K562 (cell line): ENCODE results near the gene MRM2. TPM values are rescaled to one million over a fixed set of nuclear protein-coding genes. Genes with fewer than 3 reads are reported as not detected.

Source experiments
- CAMTA2 ChIP-seq: fragments of 250-450 bp; sonication (Bioruptor Pico); conservative IDR thresholded peaks from 2 replicates; pipeline ENCODE4 v1.5.1; 2022
- HDAC2 ChIP-seq: fragments of 450-650 bp; IDR thresholded peaks from 2 replicates; pipeline ENCODE4 v1.6.1; 2016; ENCODE audit warnings: mild to moderate bottlenecking
- KLF16 ChIP-seq: IDR thresholded peaks from 2 replicates; pipeline ENCODE4 v1.6.1; 2016; ENCODE audit warnings: antibody characterized with exemption
- STAG1 ChIP-seq: sonication (generic); formaldehyde crosslinking; IDR thresholded peaks from 2 replicates; pipeline ENCODE4 v1.5.0; 2020; ENCODE audit warnings: missing genetic modification reagents, borderline replicate concordance
- ZNF197 ChIP-seq: fragments of 200-800 bp; sonication (Bioruptor generic); IDR thresholded peaks from 2 replicates; pipeline ENCODE4 v1.6.1; 2016; ENCODE audit warnings: low read depth, missing genetic modification characterization, missing compliant biosample characterization
- ZNF830 ChIP-seq: fragments of 250-450 bp; sonication (Bioruptor Pico); IDR thresholded peaks from 2 replicates; pipeline ENCODE4 v1.5.0; 2021; ENCODE audit warnings: mild to moderate bottlenecking
- polyA plus RNA-seq, 8 experiments: library from polyadenylated mRNA; depleted of rRNA in 4 of 8; stranded (reverse) in 5 of 8; unstranded in 3 of 8; fragments of >200 nt; fragmentation: Nextera tagmentation in 2 of 8; fragmentation: Illumina TruSeq in 1 of 8; extraction: Ambion mirVana in 2 of 8; extraction: Trizol in 1 of 8; gene quantifications; 2 replicates each; pipeline versions ENCODE4 v1.2.1 to v1.2.3, GENCODE V29; 2011 to 2014; ENCODE audit warnings: inconsistent platforms in 1 of 8, missing spikeins in 1 of 8
- total RNA-seq, 7 experiments: library from RNA; depleted of rRNA in 6 of 7; stranded (reverse); fragments of >200 nt in 6 of 7; fragmentation: Illumina TruSeq in 2 of 7; extraction: Trizol in 2 of 7; gene quantifications; 2 replicates each; pipeline versions ENCODE4 v1.2.1 to v1.2.3, GENCODE V29; 2011 to 2021; ENCODE audit warnings: low replicate concordance in 1 of 7
- TF ChIP-seq, protein P1 (sequence below), 2 experiments: fragments of 450-650 bp in 1 of 2; sonication (generic) in 1 of 2; formaldehyde crosslinking in 1 of 2; IDR thresholded peaks; 2 replicates each; pipeline versions ENCODE4 v1.7.1 to v1.9.0; 2016 to 2022; ENCODE audit warnings: inconsistent platforms in 1 of 2, mild to moderate bottlenecking in 1 of 2, missing genetic modification reagents in 1 of 2
- TF ChIP-seq, protein P2 (sequence below): sonication (generic); formaldehyde crosslinking; IDR thresholded peaks from 2 replicates; pipeline ENCODE4 v1.8.0; 2023; ENCODE audit warnings: mild to moderate bottlenecking, missing genetic modification reagents

Gene MRM2
- total and polyA plus RNA-seq, 9 of the 15 experiments (the other 6 are each of a cell fraction or from before 2014, with no cell fraction given): 32.4 to 116 (median 50.5) TPM

DNA sequence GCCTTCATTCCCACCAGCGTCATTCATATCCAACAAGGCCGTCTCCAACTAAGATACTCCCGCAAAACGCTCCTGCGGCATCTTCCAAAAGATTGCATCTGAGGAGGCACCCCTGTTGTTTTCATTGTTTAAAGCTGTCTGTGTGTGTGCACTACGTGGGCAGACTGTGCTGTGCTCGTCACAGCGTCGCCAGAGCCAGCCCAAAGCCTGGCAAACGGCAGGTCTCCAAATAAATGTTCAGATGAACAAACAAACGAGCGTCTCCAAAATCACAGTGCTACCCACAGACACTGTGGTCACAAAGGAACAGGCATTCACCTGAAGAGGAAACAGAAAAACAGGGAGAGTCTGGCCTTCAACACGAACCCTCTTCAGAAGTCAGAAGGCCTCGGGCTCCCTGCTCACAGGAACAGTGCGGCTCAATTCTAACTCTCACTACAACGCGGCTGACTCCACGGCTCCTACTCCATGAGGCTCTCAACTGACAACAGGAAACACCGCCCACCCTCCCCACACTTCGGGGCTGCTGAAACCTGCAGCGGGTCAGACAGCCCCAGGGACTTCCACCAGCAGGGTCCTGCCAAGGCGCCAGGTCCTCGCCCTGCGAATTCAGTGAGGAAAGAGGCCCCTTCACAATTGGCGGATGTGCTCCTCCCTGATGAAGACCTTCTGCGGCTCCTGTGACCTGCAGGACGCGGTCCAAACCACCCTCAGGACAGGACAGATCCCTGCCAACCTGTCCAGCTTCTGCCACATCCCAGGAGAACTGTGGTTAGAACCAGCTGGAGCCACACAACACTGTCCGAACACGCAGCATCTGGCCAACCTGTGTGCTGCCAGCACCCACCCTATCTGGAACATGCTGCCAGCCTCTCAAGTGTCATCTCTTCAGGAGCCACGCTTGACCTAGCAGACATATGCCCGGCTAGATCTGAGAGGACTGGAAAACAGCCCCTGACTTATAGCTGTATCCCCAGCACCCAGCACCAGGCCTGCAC lies 45.3 kb downstream of the MRM2 start (continued):
- TF ChIP-seq, protein P1, sequence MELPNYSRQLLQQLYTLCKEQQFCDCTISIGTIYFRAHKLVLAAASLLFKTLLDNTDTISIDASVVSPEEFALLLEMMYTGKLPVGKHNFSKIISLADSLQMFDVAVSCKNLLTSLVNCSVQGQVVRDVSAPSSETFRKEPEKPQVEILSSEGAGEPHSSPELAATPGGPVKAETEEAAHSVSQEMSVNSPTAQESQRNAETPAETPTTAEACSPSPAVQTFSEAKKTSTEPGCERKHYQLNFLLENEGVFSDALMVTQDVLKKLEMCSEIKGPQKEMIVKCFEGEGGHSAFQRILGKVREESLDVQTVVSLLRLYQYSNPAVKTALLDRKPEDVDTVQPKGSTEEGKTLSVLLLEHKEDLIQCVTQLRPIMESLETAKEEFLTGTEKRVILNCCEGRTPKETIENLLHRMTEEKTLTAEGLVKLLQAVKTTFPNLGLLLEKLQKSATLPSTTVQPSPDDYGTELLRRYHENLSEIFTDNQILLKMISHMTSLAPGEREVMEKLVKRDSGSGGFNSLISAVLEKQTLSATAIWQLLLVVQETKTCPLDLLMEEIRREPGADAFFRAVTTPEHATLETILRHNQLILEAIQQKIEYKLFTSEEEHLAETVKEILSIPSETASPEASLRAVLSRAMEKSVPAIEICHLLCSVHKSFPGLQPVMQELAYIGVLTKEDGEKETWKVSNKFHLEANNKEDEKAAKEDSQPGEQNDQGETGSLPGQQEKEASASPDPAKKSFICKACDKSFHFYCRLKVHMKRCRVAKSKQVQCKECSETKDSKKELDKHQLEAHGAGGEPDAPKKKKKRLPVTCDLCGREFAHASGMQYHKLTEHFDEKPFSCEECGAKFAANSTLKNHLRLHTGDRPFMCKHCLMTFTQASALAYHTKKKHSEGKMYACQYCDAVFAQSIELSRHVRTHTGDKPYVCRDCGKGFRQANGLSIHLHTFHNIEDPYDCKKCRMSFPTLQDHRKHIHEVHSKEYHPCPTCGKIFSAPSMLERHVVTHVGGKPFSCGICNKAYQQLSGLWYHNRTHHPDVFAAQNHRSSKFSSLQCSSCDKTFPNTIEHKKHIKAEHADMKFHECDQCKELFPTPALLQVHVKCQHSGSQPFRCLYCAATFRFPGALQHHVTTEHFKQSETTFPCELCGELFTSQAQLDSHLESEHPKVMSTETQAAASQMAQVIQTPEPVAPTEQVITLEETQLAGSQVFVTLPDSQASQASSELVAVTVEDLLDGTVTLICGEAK (IDR thresholded peaks at IDR 0.05): no peak
- TF ChIP-seq, protein P1 (CRISPR knock-in tag; IDR thresholded peaks at IDR 0.05): no peak
- no peak for TF ChIP-seq ZNF197 (CRISPR knock-in tag)
- TF ChIP-seq ZNF830 (CRISPR knock-in tag): no peak
- TF ChIP-seq KLF16: no peak
- TF ChIP-seq CAMTA2 (CRISPR knock-in tag): no peak
- TF ChIP-seq, protein P2, sequence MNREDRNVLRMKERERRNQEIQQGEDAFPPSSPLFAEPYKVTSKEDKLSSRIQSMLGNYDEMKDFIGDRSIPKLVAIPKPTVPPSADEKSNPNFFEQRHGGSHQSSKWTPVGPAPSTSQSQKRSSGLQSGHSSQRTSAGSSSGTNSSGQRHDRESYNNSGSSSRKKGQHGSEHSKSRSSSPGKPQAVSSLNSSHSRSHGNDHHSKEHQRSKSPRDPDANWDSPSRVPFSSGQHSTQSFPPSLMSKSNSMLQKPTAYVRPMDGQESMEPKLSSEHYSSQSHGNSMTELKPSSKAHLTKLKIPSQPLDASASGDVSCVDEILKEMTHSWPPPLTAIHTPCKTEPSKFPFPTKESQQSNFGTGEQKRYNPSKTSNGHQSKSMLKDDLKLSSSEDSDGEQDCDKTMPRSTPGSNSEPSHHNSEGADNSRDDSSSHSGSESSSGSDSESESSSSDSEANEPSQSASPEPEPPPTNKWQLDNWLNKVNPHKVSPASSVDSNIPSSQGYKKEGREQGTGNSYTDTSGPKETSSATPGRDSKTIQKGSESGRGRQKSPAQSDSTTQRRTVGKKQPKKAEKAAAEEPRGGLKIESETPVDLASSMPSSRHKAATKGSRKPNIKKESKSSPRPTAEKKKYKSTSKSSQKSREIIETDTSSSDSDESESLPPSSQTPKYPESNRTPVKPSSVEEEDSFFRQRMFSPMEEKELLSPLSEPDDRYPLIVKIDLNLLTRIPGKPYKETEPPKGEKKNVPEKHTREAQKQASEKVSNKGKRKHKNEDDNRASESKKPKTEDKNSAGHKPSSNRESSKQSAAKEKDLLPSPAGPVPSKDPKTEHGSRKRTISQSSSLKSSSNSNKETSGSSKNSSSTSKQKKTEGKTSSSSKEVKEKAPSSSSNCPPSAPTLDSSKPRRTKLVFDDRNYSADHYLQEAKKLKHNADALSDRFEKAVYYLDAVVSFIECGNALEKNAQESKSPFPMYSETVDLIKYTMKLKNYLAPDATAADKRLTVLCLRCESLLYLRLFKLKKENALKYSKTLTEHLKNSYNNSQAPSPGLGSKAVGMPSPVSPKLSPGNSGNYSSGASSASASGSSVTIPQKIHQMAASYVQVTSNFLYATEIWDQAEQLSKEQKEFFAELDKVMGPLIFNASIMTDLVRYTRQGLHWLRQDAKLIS (CRISPR knock-in tag): no peak
- TF ChIP-seq HDAC2: no peak
- TF ChIP-seq STAG1 (CRISPR knock-in tag): no peak
